ENCODE results near the gene DDI2.

Gene DDI2

GRCh38 chr1:15633756-15634420, 16.6 kb downstream of the DDI2 start:
- no peak overlapping the region for H2AFZ ChIP-seq (ENCODE audit: low read length)
- H3K36me3 ChIP-seq (ENCODE audit: insufficient read depth, low read length): peaks cover 85% of the 10 kb centered on the region; the same call in 1 of the 2 replicates
- H3K79me2 ChIP-seq (ENCODE audit: insufficient read depth, low read length): no peaks in the 10 kb centered on the region

GRCh38 chr1:15636436-15636835, 19.2 kb downstream of the DDI2 start:
- Histone ChIP-seq H3K9ac (ENCODE audit: low read depth, low read length, poor library complexity, severe bottlenecking) (no peak overlapping the region), H3K79me2 (ENCODE audit: insufficient read depth, low read length) (no peaks in the 10 kb centered on the region), H3K4me3 (ENCODE audit: low read length, poor library complexity, severe bottlenecking) (no peak overlapping the region), H4K20me1 (ENCODE audit: insufficient read depth, low read length, poor library complexity, severe bottlenecking) (no peaks in the 10 kb centered on the region), H3K9me2 (replicated peaks; ENCODE audit: low read depth, low read length) (no peaks in the 10 kb centered on the region), H3K27me3 (ENCODE audit: insufficient read depth, low read length, poor library complexity, severe bottlenecking) (no peaks in the 10 kb centered on the region), H2AFZ (ENCODE audit: low read length) (no peak overlapping the region), H3K9me3 (ENCODE audit: insufficient read depth, low read depth, low read length) (no peaks in the 10 kb centered on the region), H3F3A (ENCODE audit: low read depth) (no peaks in the 10 kb centered on the region), H3K4me1 (ENCODE audit: insufficient read depth, low read length, poor library complexity, severe bottlenecking) (no peaks in the 10 kb centered on the region), H3K4me2 (ENCODE audit: low read depth, low read length, poor library complexity, severe bottlenecking) (no peak overlapping the region), H3K36me3 (ENCODE audit: insufficient read depth, low read length) (peaks cover 80% of the 10 kb centered on the region; the same call in 1 of the 2 replicates)
- TF ChIP-seq EZH2phosphoT487 (IDR thresholded peaks at IDR 0.05; ENCODE audit: borderline replicate concordance) (no peak), CTCF (conservative IDR thresholded peaks at IDR 0.05; ENCODE audit: low read length) (no peak)

More at GRCh38 chr1:15633756-15634420, 16.6 kb downstream of the DDI2 start:
- H3K4me3 ChIP-seq (ENCODE audit: low read length, poor library complexity, severe bottlenecking): no peak overlapping the region
- H3K4me1 ChIP-seq (ENCODE audit: insufficient read depth, low read length, poor library complexity, severe bottlenecking): no peaks in the 10 kb centered on the region
- no peaks in the 10 kb centered on the region for H3F3A ChIP-seq (ENCODE audit: low read depth)
- no peaks in the 10 kb centered on the region for H3K27me3 ChIP-seq (ENCODE audit: insufficient read depth, low read length, poor library complexity, severe bottlenecking)
- no peak overlapping the region for H3K9ac ChIP-seq (ENCODE audit: low read depth, low read length, poor library complexity, severe bottlenecking)
- H4K20me1 ChIP-seq (ENCODE audit: insufficient read depth, low read length, poor library complexity, severe bottlenecking): no peaks in the 10 kb centered on the region
- TF ChIP-seq EZH2phosphoT487 (IDR thresholded peaks at IDR 0.05; ENCODE audit: borderline replicate concordance): no peak
- no peak for TF ChIP-seq CTCF (conservative IDR thresholded peaks at IDR 0.05; ENCODE audit: low read length)
- no peaks in the 10 kb centered on the region for H3K9me3 ChIP-seq (ENCODE audit: insufficient read depth, low read depth, low read length)
- no peak overlapping the region for H3K4me2 ChIP-seq (ENCODE audit: low read depth, low read length, poor library complexity, severe bottlenecking)
- H3K9me2 ChIP-seq (replicated peaks; ENCODE audit: low read depth, low read length): no peaks in the 10 kb centered on the region

GRCh38 chr1:15637826-15638225, 20.6 kb downstream of the DDI2 start:
- H4K20me1 ChIP-seq (ENCODE audit: insufficient read depth, low read length, poor library complexity, severe bottlenecking): no peaks in the 10 kb centered on the region
- no peak overlapping the region for H2AFZ ChIP-seq (ENCODE audit: low read length)
- no peak overlapping the region for H3K4me3 ChIP-seq (ENCODE audit: low read length, poor library complexity, severe bottlenecking)
- no peak overlapping the region for H3K4me2 ChIP-seq (ENCODE audit: low read depth, low read length, poor library complexity, severe bottlenecking)
- no peak for TF ChIP-seq EZH2phosphoT487 (IDR thresholded peaks at IDR 0.05; ENCODE audit: borderline replicate concordance)
- no peak for TF ChIP-seq CTCF (conservative IDR thresholded peaks at IDR 0.05; ENCODE audit: low read length)
- H3K27me3 ChIP-seq (ENCODE audit: insufficient read depth, low read length, poor library complexity, severe bottlenecking): no peaks in the 10 kb centered on the region
- no peaks in the 10 kb centered on the region for H3K79me2 ChIP-seq (ENCODE audit: insufficient read depth, low read length)
- H3K9ac ChIP-seq (ENCODE audit: low read depth, low read length, poor library complexity, severe bottlenecking): no peak overlapping the region
- no peaks in the 10 kb centered on the region for H3F3A ChIP-seq (ENCODE audit: low read depth)
- no peaks in the 10 kb centered on the region for H3K9me2 ChIP-seq (replicated peaks; ENCODE audit: low read depth, low read length)
- peaks cover 76% of the 10 kb centered on the region; the same call in 1 of the 2 replicates for H3K36me3 ChIP-seq (ENCODE audit: insufficient read depth, low read length)
- no peaks in the 10 kb centered on the region for H3K4me1 ChIP-seq (ENCODE audit: insufficient read depth, low read length, poor library complexity, severe bottlenecking)
- H3K9me3 ChIP-seq (ENCODE audit: insufficient read depth, low read depth, low read length): no peaks in the 10 kb centered on the region

All from Loucy (cell line).